WTC11 (cell line): ENCODE measurements around the gene DENND4B. TPM values are rescaled to one million over a fixed set of nuclear protein-coding genes. Genes with fewer than 3 reads are reported as not detected.

Source experiments
- ATF2 ChIP-seq: sonication (generic); formaldehyde crosslinking; IDR thresholded peaks from 2 replicates; pipeline ENCODE4 v1.8.1; 2022; ENCODE audit warnings: low read depth, missing genetic modification reagents, borderline replicate concordance
- CREM ChIP-seq: sonication (generic); formaldehyde crosslinking; IDR thresholded peaks from 2 replicates; pipeline ENCODE4 v1.8.1; 2022; ENCODE audit warnings: mild to moderate bottlenecking, missing genetic modification reagents, moderate library complexity
- CTCF ChIP-seq: fragments of 200-600 bp; IDR thresholded peaks from 2 replicates; pipeline ENCODE4 v1.8.0; 2022; ENCODE audit warnings: antibody characterized with exemption
- E2F1 ChIP-seq: sonication (generic); formaldehyde crosslinking; IDR thresholded peaks from 2 replicates; pipeline ENCODE4 v1.8.0; 2022; ENCODE audit warnings: mild to moderate bottlenecking, missing genetic modification reagents
- E2F5 ChIP-seq: sonication (generic); formaldehyde crosslinking; IDR thresholded peaks from 2 replicates; pipeline ENCODE4 v1.8.1; 2022; ENCODE audit warnings: mild to moderate bottlenecking, moderate library complexity, missing genetic modification reagents
- ESRRA ChIP-seq: sonication (generic); formaldehyde crosslinking; IDR thresholded peaks from 2 replicates; pipeline ENCODE4 v1.8.1; 2022; ENCODE audit warnings: mild to moderate bottlenecking, missing genetic modification reagents, borderline replicate concordance
- ETV6 ChIP-seq: sonication (generic); formaldehyde crosslinking; IDR thresholded peaks from 2 replicates; pipeline ENCODE4 v1.8.1; 2022; ENCODE audit warnings: mild to moderate bottlenecking, missing genetic modification reagents
- FOXP1 ChIP-seq: sonication (generic); formaldehyde crosslinking; IDR thresholded peaks from 2 replicates; pipeline ENCODE4 v1.8.0; 2022; ENCODE audit warnings: missing genetic modification reagents, mild to moderate bottlenecking, moderate library complexity, borderline replicate concordance
- HMGXB4 ChIP-seq: sonication (generic); formaldehyde crosslinking; IDR thresholded peaks from 2 replicates; pipeline ENCODE4 v1.8.1; 2023; ENCODE audit warnings: mild to moderate bottlenecking, moderate library complexity, missing genetic modification reagents
- MAX ChIP-seq: sonication (generic); formaldehyde crosslinking; IDR thresholded peaks from 2 replicates; pipeline ENCODE4 v1.8.0; 2022; ENCODE audit warnings: mild to moderate bottlenecking, missing genetic modification reagents
- MYBL2 ChIP-seq: sonication (generic); formaldehyde crosslinking; IDR thresholded peaks from 2 replicates; pipeline ENCODE4 v1.8.1; 2023; ENCODE audit warnings: mild to moderate bottlenecking, moderate library complexity, missing genetic modification reagents
- NFE2L1 ChIP-seq: sonication (generic); formaldehyde crosslinking; IDR thresholded peaks from 2 replicates; pipeline ENCODE4 v1.8.1; 2023; ENCODE audit warnings: missing genetic modification reagents
- PREB ChIP-seq: sonication (generic); formaldehyde crosslinking; IDR thresholded peaks from 2 replicates; pipeline ENCODE4 v1.8.1; 2022; ENCODE audit warnings: mild to moderate bottlenecking, missing genetic modification reagents, moderate library complexity, borderline replicate concordance
- SOX15 ChIP-seq: fragments of 250-450 bp; sonication (Bioruptor Pico); IDR thresholded peaks from 2 replicates; pipeline ENCODE4 v1.9.0; 2021; ENCODE audit warnings: mild to moderate bottlenecking
- TCF7 ChIP-seq: sonication (generic); formaldehyde crosslinking; IDR thresholded peaks from 2 replicates; pipeline ENCODE4 v1.8.0; 2022; ENCODE audit warnings: mild to moderate bottlenecking, low read depth, missing genetic modification reagents, moderate library complexity
- USF1 ChIP-seq: sonication (generic); formaldehyde crosslinking; IDR thresholded peaks from 2 replicates; pipeline ENCODE4 v1.8.0; 2022; ENCODE audit warnings: mild to moderate bottlenecking, missing genetic modification reagents
- ZMAT4 ChIP-seq: fragments of 250-450 bp; sonication (Bioruptor Pico); IDR thresholded peaks from 2 replicates; pipeline ENCODE4 v1.9.0; 2021; ENCODE audit warnings: mild to moderate bottlenecking
- ZNF121 ChIP-seq: sonication (generic); formaldehyde crosslinking; IDR thresholded peaks from 2 replicates; pipeline ENCODE4 v1.8.0; 2023; ENCODE audit warnings: missing genetic modification reagents
- ZNF317 ChIP-seq: sonication (generic); formaldehyde crosslinking; IDR thresholded peaks from 2 replicates; pipeline ENCODE4 v1.8.1; 2023; ENCODE audit warnings: low read depth, mild to moderate bottlenecking, moderate library complexity, missing genetic modification reagents, borderline replicate concordance
- ZNF423 ChIP-seq: fragments of 250-450 bp; sonication (Bioruptor Pico); IDR thresholded peaks from 2 replicates; pipeline ENCODE4 v2.1.2; 2022; ENCODE audit warnings: mild to moderate bottlenecking, moderate library complexity
- ZSCAN18 ChIP-seq: fragments of 250-450 bp; sonication (Bioruptor Pico); IDR thresholded peaks from 2 replicates; pipeline ENCODE4 v2.1.2; 2022; ENCODE audit warnings: mild to moderate bottlenecking, moderate library complexity
- total RNA-seq: library from RNA; stranded (reverse); gene quantifications from 3 replicates; pipeline ENCODE4 v1.2.3, GENCODE V29; 2021

Gene DENND4B
- total RNA-seq, 1 experiment from 2014 or later, result 93.1 TPM

- TF ChIP-seq HMGXB4 (CRISPR knock-in tag) (peak; percentile 72; the same call in 1 of the 2 replicates), ATF2 (CRISPR knock-in tag) (no peak), E2F1 (CRISPR knock-in tag) (0 out of 2 replicates have a peak, but pooled peaks have one; percentile 63), SOX15 (no peak), ETV6 (CRISPR knock-in tag) (peak; percentile 90), MYBL2 (CRISPR knock-in tag) (peak; percentile 91), CTCF (no peak), ESRRA (CRISPR knock-in tag) (no peak), NFE2L1 (CRISPR knock-in tag) (peak; percentile 49), E2F5 (CRISPR knock-in tag) (0 out of 2 replicates have a peak, but pooled peaks have one; percentile 27), ZSCAN18 (no peak), ZNF121 (CRISPR knock-in tag) (peak; percentile 100), MAX (CRISPR knock-in tag) (peak; percentile 92; the same call in 1 of the 2 replicates), ZNF317 (no peak), USF1 (CRISPR knock-in tag) (peak; percentile 98), PREB (CRISPR knock-in tag) (0 out of 2 replicates have a peak, but pooled peaks have one; percentile 77), FOXP1 (CRISPR knock-in tag) (peak; percentile 85), ZNF423 (CRISPR knock-in tag) (peak; percentile 34; the same call in 1 of the 2 replicates), TCF7 (no peak), CREM (CRISPR knock-in tag) (0 out of 2 replicates have a peak, but pooled peaks have one; percentile 57), ZMAT4 (no peak)
Observed at GRCh38 chr1:153967107-153967999, 20.8 kb upstream of the DENND4B start, which contains the start of gene CREB3L4 (continued).
